B cell (primary cell): ENCODE data around the gene RCC2. TPM values are rescaled to one million over a fixed set of nuclear protein-coding genes. Genes with fewer than 3 reads are reported as not detected.

Experiments used
- ATAC-seq: fragments of 200-7000 bp; cut with Tn5 transposase; one replicate; pipeline ENCODE4 v1.10.0; 2021; ENCODE audit warnings: low read depth, mild to moderate bottlenecking, moderate number of reproducible peaks, moderate library complexity
- CTCF ChIA-PET: fragments of 350-600 bp; sonication (Branson Sonifier 250); formaldehyde crosslinking; loops from one replicate; lab custom pipeline; 2021; ENCODE audit warnings: antibody characterized with exemption, inconsistent platforms; lab: Charles Lee
- POLR2A ChIA-PET: fragments of 350-600 bp; sonication (Branson Sonifier 250); formaldehyde crosslinking; loops from one replicate; lab custom pipeline; 2021; ENCODE audit warnings: antibody characterized with exemption; lab: Charles Lee
- DNase-seq: peaks from one replicate; pipeline ENCODE4 v3.0.0; 2013
- H2AFZ ChIP-seq: 2 replicates; pipeline ENCODE4 v1.6.1; 2012; ENCODE audit warnings: mild to moderate bottlenecking, low read depth, low read length; ENCODE audit not compliant: insufficient read depth, poor library complexity, severe bottlenecking
- H3K27ac ChIP-seq, 2 donors: 1 replicate in 1 of 2; 2 replicates in 1 of 2; pipeline ENCODE4 v1.5.1; 2012 to 2013; ENCODE audit warnings: low read length in 2 of 2, mild to moderate bottlenecking in 2 of 2, moderate library complexity in 1 of 2
- H3K27me3 ChIP-seq, 4 experiments: fragments of 200-600 bp in 1 of 4; sonication (generic) in 1 of 4; replicated peaks in 1 of 4; 1 replicate in 2 of 4; 2 replicates in 2 of 4; pipeline versions ENCODE4 v1.6.1 to v1.7.0; 2013 to 2016; ENCODE audit warnings: low read length in 3 of 4, mild to moderate bottlenecking in 2 of 4, mixed read lengths in 1 of 4, moderate library complexity in 1 of 4; ENCODE audit not compliant: insufficient read depth in 4 of 4, control insufficient read depth in 3 of 4; ENCODE audit errors: control extremely low read depth in 1 of 4
- H3K36me3 ChIP-seq, 2 experiments: replicated peaks in 1 of 2; 1 replicate in 1 of 2; 2 replicates in 1 of 2; pipeline versions ENCODE4 v1.6.1 to v1.7.1; 2013; ENCODE audit warnings: low read length in 1 of 2; ENCODE audit not compliant: insufficient read depth in 2 of 2, control insufficient read depth in 1 of 2; ENCODE audit errors: control extremely low read depth in 1 of 2, extremely low read depth in 1 of 2
- H3K4me1 ChIP-seq, 2 donors: fragments of 200-600 bp in 1 of 2; sonication (generic) in 1 of 2; 1 replicate in 1 of 2; 2 replicates in 1 of 2; pipeline versions ENCODE4 v1.5.1 to v1.6.1; 2013 to 2017; ENCODE audit warnings: low read length in 2 of 2; ENCODE audit not compliant: control insufficient read depth in 2 of 2, insufficient read depth in 2 of 2
- H3K4me2 ChIP-seq: replicated peaks from 2 replicates; pipeline ENCODE3; 2012; ENCODE audit warnings: mild to moderate bottlenecking, low read depth, low read length; ENCODE audit not compliant: poor library complexity, severe bottlenecking
- H3K4me3 ChIP-seq, 5 experiments: fragments of 200-600 bp in 1 of 5; sonication (generic) in 1 of 5; 1 replicate in 3 of 5; 2 replicates in 2 of 5; pipeline versions ENCODE4 v1.5.1 to v1.7.0; 2011 to 2016; ENCODE audit warnings: low read length in 4 of 5, mild to moderate bottlenecking in 4 of 5, low read depth in 2 of 5, control low read depth in 1 of 5, moderate library complexity in 1 of 5; ENCODE audit not compliant: insufficient read depth in 1 of 5; ENCODE audit errors: control extremely low read depth in 1 of 5, extremely low read depth in 1 of 5
- H3K79me2 ChIP-seq: fragments of 200-600 bp; sonication (generic); one replicate; pipeline ENCODE4 v1.6.0; 2016; ENCODE audit warnings: low read length; ENCODE audit not compliant: control insufficient read depth, insufficient read depth
- H3K9ac ChIP-seq: fragments of 200-600 bp; sonication (generic); 2 replicates; pipeline ENCODE4 v1.6.1; 2017; ENCODE audit warnings: mild to moderate bottlenecking, low read length, moderate library complexity
- H3K9me3 ChIP-seq, 3 donors: one replicate each; pipeline versions ENCODE4 v1.6.1 to v1.7.1; 2013; ENCODE audit warnings: low read length in 2 of 3; ENCODE audit not compliant: control insufficient read depth in 2 of 3, insufficient read depth in 1 of 3; ENCODE audit errors: control extremely low read depth in 1 of 3
- H4K20me1 ChIP-seq: 2 replicates; pipeline ENCODE4 v1.6.0; 2012; ENCODE audit warnings: mild to moderate bottlenecking, low read length; ENCODE audit not compliant: insufficient read depth, control insufficient read depth, poor library complexity, severe bottlenecking
- H3K27ac Mint-ChIP-seq: one replicate; pipeline ENCODE4 v1.8.0; 2021; ENCODE audit warnings: mixed read lengths
- H3K27me3 Mint-ChIP-seq: one replicate; pipeline ENCODE4 v1.8.0; 2021; ENCODE audit warnings: mixed read lengths
- H3K4me1 Mint-ChIP-seq: one replicate; pipeline ENCODE4 v1.8.0; 2021; ENCODE audit warnings: mixed read lengths
- H3K4me3 Mint-ChIP-seq: one replicate; pipeline ENCODE4 v1.8.0; 2021; ENCODE audit warnings: mixed read lengths
- H3K9me3 Mint-ChIP-seq: one replicate; pipeline ENCODE4 v1.8.0; 2022; ENCODE audit warnings: mixed read lengths; ENCODE audit not compliant: insufficient read depth
- EZH2 ChIP-seq: IDR thresholded peaks from 2 replicates; pipeline ENCODE4 v1.6.1; 2012; ENCODE audit warnings: borderline replicate concordance, low read depth, mild to moderate bottlenecking, moderate library complexity, low read length; ENCODE audit not compliant: insufficient read depth, poor library complexity, severe bottlenecking
- WGBS: methylation state at CpG from one replicate; pipeline ENCODE4 v1.1.5; 2013; ENCODE audit warnings: missing lambda C conversion rate; ENCODE audit not compliant: insufficient coverage; 5-methylcytosine and 5-hydroxymethylcytosine counted together
- intact Hi-C: fragments of 100-400 bp; cut with micrococcal nuclease; formaldehyde crosslinking; loops from one replicate; pipeline ENCODE4 v1.10.0; 2022
- polyA plus RNA-seq: library from polyadenylated mRNA; depleted of rRNA; stranded (reverse); fragments of >200 nt; gene quantifications from 2 replicates; pipeline ENCODE4 v1.2.3, GENCODE V29; 2012
- total RNA-seq, 2 donors: library from RNA; stranded (reverse); fragments of 120-200 nt in 1 of 2; gene quantifications; 1 replicate in 1 of 2; 2 replicates in 1 of 2; pipeline versions ENCODE4 v1.2.3 to v1.2.4, GENCODE V29; 2013 to 2022
- TF ChIP-seq, protein P1 (sequence below): fragments of 200-600 bp; IDR thresholded peaks from one replicate; pipeline ENCODE4 v1.8.0; 2022; ENCODE audit warnings: antibody characterized with exemption, mild to moderate bottlenecking

Gene RCC2
- total and polyA plus RNA-seq, 2 donors (not counting 1 experiment from before 2014, with no cell fraction given) = 48.9 to 76.9 TPM

DNA sequence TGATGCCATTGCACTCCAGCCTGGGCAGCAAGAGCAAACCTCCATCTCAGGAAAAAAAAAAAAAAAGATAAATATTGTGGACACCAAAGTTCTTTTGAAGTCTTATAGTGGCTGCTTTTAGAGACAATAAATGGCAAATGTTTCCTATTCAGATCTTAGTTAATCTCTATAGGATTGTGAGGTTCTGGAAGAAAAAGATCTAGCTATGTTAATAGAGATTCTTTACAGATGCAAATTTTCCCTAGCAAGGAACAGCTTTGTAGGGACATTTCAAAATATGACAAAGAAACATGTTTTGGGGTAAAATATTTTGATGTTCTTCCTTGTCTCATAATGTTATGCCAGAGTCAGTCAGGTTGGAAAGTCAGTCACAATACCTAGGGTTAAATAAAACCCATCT is 24.5 kb upstream of the RCC2 start:
- no peak for ATAC-seq
- no peaks in the 10 kb centered on the region for H3K4me1 Mint-ChIP-seq
- Histone ChIP-seq H3K27ac (no peak overlapping the region), H3K9me3 (no peaks in the 10 kb centered on the region), H3K27me3 (no peaks in the 10 kb centered on the region), H3K4me3 (no peak overlapping the region), H2AFZ (no peak overlapping the region), H3K79me2 (no peaks in the 10 kb centered on the region), H4K20me1 (no peaks in the 10 kb centered on the region), H3K9ac (no peak overlapping the region), H3K4me1 (no peaks in the 10 kb centered on the region), H3K36me3 (no peaks in the 10 kb centered on the region), H3K4me2 (no peak overlapping the region)
- ChIA-PET POLR2A (no interaction called here), CTCF (no interaction called here)
- H3K27ac Mint-ChIP-seq = no peak overlapping the region
- H3K4me3 Mint-ChIP-seq = no peak overlapping the region
- DNase-seq = no peak
- no peaks in the 10 kb centered on the region for H3K9me3 Mint-ChIP-seq
- peaks cover 4% of the 10 kb centered on the region for H3K27me3 Mint-ChIP-seq
- intact Hi-C loops = no loop called here
- TF ChIP-seq EZH2 = no peak
- TF ChIP-seq, protein P1, sequence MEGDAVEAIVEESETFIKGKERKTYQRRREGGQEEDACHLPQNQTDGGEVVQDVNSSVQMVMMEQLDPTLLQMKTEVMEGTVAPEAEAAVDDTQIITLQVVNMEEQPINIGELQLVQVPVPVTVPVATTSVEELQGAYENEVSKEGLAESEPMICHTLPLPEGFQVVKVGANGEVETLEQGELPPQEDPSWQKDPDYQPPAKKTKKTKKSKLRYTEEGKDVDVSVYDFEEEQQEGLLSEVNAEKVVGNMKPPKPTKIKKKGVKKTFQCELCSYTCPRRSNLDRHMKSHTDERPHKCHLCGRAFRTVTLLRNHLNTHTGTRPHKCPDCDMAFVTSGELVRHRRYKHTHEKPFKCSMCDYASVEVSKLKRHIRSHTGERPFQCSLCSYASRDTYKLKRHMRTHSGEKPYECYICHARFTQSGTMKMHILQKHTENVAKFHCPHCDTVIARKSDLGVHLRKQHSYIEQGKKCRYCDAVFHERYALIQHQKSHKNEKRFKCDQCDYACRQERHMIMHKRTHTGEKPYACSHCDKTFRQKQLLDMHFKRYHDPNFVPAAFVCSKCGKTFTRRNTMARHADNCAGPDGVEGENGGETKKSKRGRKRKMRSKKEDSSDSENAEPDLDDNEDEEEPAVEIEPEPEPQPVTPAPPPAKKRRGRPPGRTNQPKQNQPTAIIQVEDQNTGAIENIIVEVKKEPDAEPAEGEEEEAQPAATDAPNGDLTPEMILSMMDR = no peak

DNA sequence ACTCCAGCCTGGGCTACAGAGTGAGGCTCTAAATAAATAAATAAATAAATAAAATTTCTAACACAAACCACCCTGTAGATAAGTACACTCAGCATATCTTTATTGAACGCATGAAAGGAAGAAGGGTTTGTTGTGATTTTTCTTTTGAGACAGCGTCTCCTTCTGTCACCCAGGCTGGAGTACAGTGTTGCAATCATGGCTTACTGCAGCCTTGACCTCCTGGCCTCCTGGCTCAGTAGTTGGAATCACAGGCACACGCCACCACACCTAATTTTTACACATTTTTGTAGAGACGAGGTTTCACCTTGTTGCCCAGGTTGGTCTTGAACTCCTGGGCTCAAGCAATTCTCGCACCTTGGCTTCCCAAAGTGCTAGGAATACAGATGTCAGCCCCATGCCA is 23.2 kb upstream of the RCC2 start:
- Mint-ChIP-seq H3K4me1 (no peaks in the 10 kb centered on the region), H3K27ac (no peak overlapping the region), H3K9me3 (no peaks in the 10 kb centered on the region), H3K4me3 (no peak overlapping the region), H3K27me3 (peaks cover 7% of the 10 kb centered on the region)
- Histone ChIP-seq H2AFZ (no peak overlapping the region), H3K27me3 (no peaks in the 10 kb centered on the region), H3K4me2 (no peak overlapping the region), H3K4me3 (no peak overlapping the region), H3K4me1 (no peaks in the 10 kb centered on the region), H3K9ac (no peak overlapping the region), H3K36me3 (no peaks in the 10 kb centered on the region), H4K20me1 (no peaks in the 10 kb centered on the region), H3K9me3 (peaks cover 0 to 1% (median 0%) of the 10 kb centered on the region in 3 donors), H3K79me2 (no peaks in the 10 kb centered on the region), H3K27ac (no peak overlapping the region)
- intact Hi-C loops = no loop called here
- ChIA-PET POLR2A (no interaction called here), CTCF (no interaction called here)
- ATAC-seq (no peak), DNase-seq (no peak)
- WGBS = 85% methylated on average over 2 of the region's 5 CpGs
- TF ChIP-seq, protein P1 = no peak
- TF ChIP-seq EZH2 = no peak
